H9 (cell line): ENCODE measurements around the gene JMJD1C. TPM values are rescaled to one million over a fixed set of nuclear protein-coding genes. Genes with fewer than 3 reads are reported as not detected.

ENCODE experiments used
- DNase-seq: peaks from one replicate; pipeline ENCODE4 v3.0.0-alpha.2; 2017
- H2AFZ ChIP-seq: one replicate; pipeline ENCODE4 v1.6.1; 2013; ENCODE audit warnings: mild to moderate bottlenecking, low read length, control low read depth, moderate library complexity
- H2AK5ac ChIP-seq: 2 replicates; pipeline ENCODE4 v1.6.1; 2013; ENCODE audit warnings: low read length, control low read depth, mixed read lengths; ENCODE audit not compliant: insufficient read length
- H2BK120ac ChIP-seq: one replicate; pipeline ENCODE4 v1.6.1; 2013; ENCODE audit warnings: low read depth, mild to moderate bottlenecking, low read length, control low read depth, inconsistent platforms; ENCODE audit not compliant: poor library complexity, severe bottlenecking
- H2BK12ac ChIP-seq: 2 replicates; pipeline ENCODE4 v1.6.1; 2013; ENCODE audit warnings: low read length, control low read depth, mixed read lengths, low read depth; ENCODE audit not compliant: insufficient read length
- H2BK15ac ChIP-seq: 2 replicates; pipeline ENCODE4 v1.6.1; 2013; ENCODE audit warnings: low read depth, low read length, control low read depth
- H2BK20ac ChIP-seq: one replicate; pipeline ENCODE4 v1.6.1; 2013; ENCODE audit warnings: low read depth, mild to moderate bottlenecking, low read length, control low read depth, inconsistent platforms; ENCODE audit not compliant: poor library complexity, severe bottlenecking
- H2BK5ac ChIP-seq: 2 replicates; pipeline ENCODE4 v1.6.1; 2013; ENCODE audit warnings: low read length, control low read depth, mixed read lengths; ENCODE audit not compliant: insufficient read length
- H3K14ac ChIP-seq: 2 replicates; pipeline ENCODE4 v1.6.1; 2013; ENCODE audit warnings: low read length, control low read depth; ENCODE audit not compliant: insufficient read depth
- H3K18ac ChIP-seq: 2 replicates; pipeline ENCODE4 v1.6.1; 2013; ENCODE audit warnings: low read depth, mild to moderate bottlenecking, mixed read lengths, low read length, control low read depth; ENCODE audit not compliant: insufficient read length
- H3K23ac ChIP-seq: 2 replicates; pipeline ENCODE4 v1.6.1; 2013; ENCODE audit warnings: low read length, control low read depth, mixed read lengths, low read depth; ENCODE audit not compliant: insufficient read length
- H3K23me2 ChIP-seq: 2 replicates; pipeline ENCODE4 v1.6.1; 2013; ENCODE audit warnings: low read depth, mild to moderate bottlenecking, mixed read lengths, low read length, control low read depth; ENCODE audit not compliant: insufficient read length, poor library complexity, severe bottlenecking
- H3K27ac ChIP-seq: 2 replicates; pipeline ENCODE4 v1.5.1; 2013; ENCODE audit warnings: low read length, control low read depth, mixed read lengths, low read depth; ENCODE audit not compliant: insufficient read length
- H3K27me3 ChIP-seq: 2 replicates; pipeline ENCODE4 v1.6.1; 2013; ENCODE audit warnings: low read length, control low read depth, inconsistent platforms; ENCODE audit not compliant: insufficient read depth
- H3K4ac ChIP-seq: 2 replicates; pipeline ENCODE4 v1.6.1; 2013; ENCODE audit warnings: low read depth, mild to moderate bottlenecking, control low read depth, inconsistent platforms, low read length, moderate library complexity
- H3K4me1 ChIP-seq: 2 replicates; pipeline ENCODE4 v1.6.1; 2013; ENCODE audit warnings: low read length, control low read depth, inconsistent platforms; ENCODE audit not compliant: insufficient read depth
- H3K4me2 ChIP-seq: 2 replicates; pipeline ENCODE4 v1.6.1; 2013; ENCODE audit warnings: low read length, control low read depth, mixed read lengths; ENCODE audit not compliant: insufficient read length, insufficient read depth
- H3K56ac ChIP-seq: 2 replicates; pipeline ENCODE4 v1.6.1; 2013; ENCODE audit warnings: low read depth, mild to moderate bottlenecking, mixed read lengths, low read length, control low read depth; ENCODE audit not compliant: insufficient read length
- H3K79me1 ChIP-seq: 2 replicates; pipeline ENCODE4 v1.6.1; 2013; ENCODE audit warnings: low read depth, mild to moderate bottlenecking, moderate library complexity, low read length, control low read depth, inconsistent platforms; ENCODE audit not compliant: insufficient read depth, poor library complexity, severe bottlenecking
- H3K79me2 ChIP-seq: 2 replicates; pipeline ENCODE4 v1.6.1; 2013; ENCODE audit warnings: low read length, control low read depth, inconsistent platforms; ENCODE audit not compliant: insufficient read depth
- H3K9ac ChIP-seq: 2 replicates; pipeline ENCODE4 v1.6.1; 2013; ENCODE audit warnings: low read length, control low read depth, mixed read lengths; ENCODE audit not compliant: insufficient read length; ENCODE audit errors: extremely low read depth
- H3K9me3 ChIP-seq: one replicate; pipeline ENCODE4 v1.6.1; 2013; ENCODE audit warnings: low read depth, low read length, inconsistent platforms; ENCODE audit not compliant: control insufficient read depth
- H3T11ph ChIP-seq: one replicate; pipeline ENCODE4 v1.6.1; 2013; ENCODE audit warnings: mild to moderate bottlenecking, low read length, control low read depth, inconsistent platforms
- H4K20me1 ChIP-seq: one replicate; pipeline ENCODE4 v1.6.1; 2013; ENCODE audit not compliant: control insufficient read depth, insufficient read length, insufficient read depth
- H4K5ac ChIP-seq: 2 replicates; pipeline ENCODE4 v1.6.1; 2013; ENCODE audit warnings: low read depth, mild to moderate bottlenecking, mixed read lengths, low read length, control low read depth; ENCODE audit not compliant: insufficient read length
- H4K8ac ChIP-seq: replicated peaks from 2 replicates; pipeline ENCODE4 v1.6.1; 2013; ENCODE audit warnings: low read length, control low read depth, mixed read lengths, low read depth; ENCODE audit not compliant: insufficient read length
- H4K91ac ChIP-seq: 2 replicates; pipeline ENCODE4 v1.6.1; 2013; ENCODE audit warnings: low read depth, mild to moderate bottlenecking, moderate library complexity, mixed read lengths, low read length, control low read depth; ENCODE audit not compliant: insufficient read length
- H3K27ac Mint-ChIP-seq, 3 experiments: 2 replicates in 2 of 3; 3 replicates in 1 of 3; pipeline ENCODE4 v1.8.0; 2020 to 2021; ENCODE audit warnings: mixed read lengths in 3 of 3, mild to moderate bottlenecking in 1 of 3, moderate library complexity in 1 of 3
- H3K27me3 Mint-ChIP-seq: 2 replicates; pipeline ENCODE4 v1.8.0; 2021; ENCODE audit warnings: low read depth, mild to moderate bottlenecking, moderate library complexity, mixed read lengths
- H3K36me3 Mint-ChIP-seq, 3 experiments: 2 replicates in 2 of 3; 3 replicates in 1 of 3; pipeline ENCODE4 v1.8.0; 2020 to 2021; ENCODE audit warnings: low read depth in 3 of 3, mixed read lengths in 3 of 3; ENCODE audit not compliant: insufficient read depth in 1 of 3
- H3K4me1 Mint-ChIP-seq, 2 experiments: 2 replicates each; pipeline ENCODE4 v1.8.0; 2020; ENCODE audit warnings: mixed read lengths in 2 of 2
- H3K4me3 Mint-ChIP-seq, 2 experiments: 2 replicates in 1 of 2; 3 replicates in 1 of 2; pipeline ENCODE4 v1.8.0; 2020 to 2021; ENCODE audit warnings: mild to moderate bottlenecking in 2 of 2, mixed read lengths in 2 of 2, moderate library complexity in 1 of 2
- H3K9me3 Mint-ChIP-seq, 2 experiments: 2 replicates in 1 of 2; 3 replicates in 1 of 2; pipeline ENCODE4 v1.8.0; 2020; ENCODE audit warnings: mild to moderate bottlenecking in 2 of 2, mixed read lengths in 2 of 2, moderate library complexity in 1 of 2
- WGBS: extraction: QIAGEN DNeasy Blood & Tissue Kit; methylation state at CpG from one replicate; pipeline ENCODE4 v1.1.7; 2013; ENCODE audit warnings: missing lambda C conversion rate, low lambda C conversion rate, mixed read lengths; ENCODE audit not compliant: insufficient read length; ENCODE audit errors: extremely low coverage; 5-methylcytosine and 5-hydroxymethylcytosine counted together
- total RNA-seq: library from RNA; stranded (reverse); gene quantifications from 2 replicates; pipeline ENCODE4 v1.2.1, GENCODE V29; 2021
- TF ChIP-seq, protein P1 (sequence below): fragments of 200-600 bp; sonication (generic); conservative IDR thresholded peaks from 3 replicates; pipeline ENCODE4 v1.8.0; 2021; ENCODE audit warnings: antibody characterized with exemption, mild to moderate bottlenecking

The JMJD1C gene
- total RNA-seq, 1 experiment from 2014 or later = 200 TPM

- Histone ChIP-seq H2AFZ (no peak overlapping the region), H3K14ac (no peak overlapping the region), H3K9me3 (no peaks in the 10 kb centered on the region), H2BK120ac (no peak overlapping the region), H3K79me2 (peaks cover 35% of the 10 kb centered on the region), H2BK20ac (no peak overlapping the region), H4K5ac (no peak overlapping the region), H2BK15ac (no peak overlapping the region), H3K18ac (no peak overlapping the region), H3K27me3 (no peaks in the 10 kb centered on the region), H2AK5ac (no peak overlapping the region), H3K27ac (no peak overlapping the region), H3K79me1 (no peaks in the 10 kb centered on the region), H4K8ac (no peak overlapping the region), H3K9ac (no peak overlapping the region), H4K91ac (no peak overlapping the region), H3K56ac (no peak overlapping the region), H3K23me2 (peaks cover 6% of the 10 kb centered on the region), H3K4me2 (no peak overlapping the region), H2BK5ac (no peak overlapping the region), H3K4me1 (no peaks in the 10 kb centered on the region), H3T11ph (no peak overlapping the region), H3K4ac (no peak overlapping the region), H4K20me1 (no peaks in the 10 kb centered on the region), H2BK12ac (no peak overlapping the region), H3K23ac (no peak overlapping the region)
- Mint-ChIP-seq H3K9me3 (peaks cover 6 to 7% of the 10 kb centered on the region in 2 experiments; a peak in 4 of 5 replicates), H3K36me3 (peaks cover 0 to 12% (median 9%) of the 10 kb centered on the region in 3 experiments; a peak in 5 of 7 replicates), H3K4me1 (peaks cover 13 to 16% of the 10 kb centered on the region in 2 experiments), H3K27me3 (peaks cover 3% of the 10 kb centered on the region; the same call in 1 of the 2 replicates), H3K27ac (peak overlapping the region in 2 of 3 experiments; percentile 11 to 24; a peak in 2 of 7 replicates), H3K4me3 (no peak overlapping the region)
- DNase-seq = no peak
- TF ChIP-seq, protein P1, sequence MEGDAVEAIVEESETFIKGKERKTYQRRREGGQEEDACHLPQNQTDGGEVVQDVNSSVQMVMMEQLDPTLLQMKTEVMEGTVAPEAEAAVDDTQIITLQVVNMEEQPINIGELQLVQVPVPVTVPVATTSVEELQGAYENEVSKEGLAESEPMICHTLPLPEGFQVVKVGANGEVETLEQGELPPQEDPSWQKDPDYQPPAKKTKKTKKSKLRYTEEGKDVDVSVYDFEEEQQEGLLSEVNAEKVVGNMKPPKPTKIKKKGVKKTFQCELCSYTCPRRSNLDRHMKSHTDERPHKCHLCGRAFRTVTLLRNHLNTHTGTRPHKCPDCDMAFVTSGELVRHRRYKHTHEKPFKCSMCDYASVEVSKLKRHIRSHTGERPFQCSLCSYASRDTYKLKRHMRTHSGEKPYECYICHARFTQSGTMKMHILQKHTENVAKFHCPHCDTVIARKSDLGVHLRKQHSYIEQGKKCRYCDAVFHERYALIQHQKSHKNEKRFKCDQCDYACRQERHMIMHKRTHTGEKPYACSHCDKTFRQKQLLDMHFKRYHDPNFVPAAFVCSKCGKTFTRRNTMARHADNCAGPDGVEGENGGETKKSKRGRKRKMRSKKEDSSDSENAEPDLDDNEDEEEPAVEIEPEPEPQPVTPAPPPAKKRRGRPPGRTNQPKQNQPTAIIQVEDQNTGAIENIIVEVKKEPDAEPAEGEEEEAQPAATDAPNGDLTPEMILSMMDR = no peak
- WGBS = no CpG with 5 or more reads among the region's 2 CpGs
Observed at GRCh38 chr10:63137306-63137705, 328.5 kb downstream of the JMJD1C start.
